Measurements from ENCODE around the gene APBA2. TPM values are rescaled to one million over a fixed set of nuclear protein-coding genes. Genes with fewer than 3 reads are reported as not detected.

Gene APBA2
- total RNA-seq, 1 experiment from 2014 or later = 18.4 TPM

DNA sequence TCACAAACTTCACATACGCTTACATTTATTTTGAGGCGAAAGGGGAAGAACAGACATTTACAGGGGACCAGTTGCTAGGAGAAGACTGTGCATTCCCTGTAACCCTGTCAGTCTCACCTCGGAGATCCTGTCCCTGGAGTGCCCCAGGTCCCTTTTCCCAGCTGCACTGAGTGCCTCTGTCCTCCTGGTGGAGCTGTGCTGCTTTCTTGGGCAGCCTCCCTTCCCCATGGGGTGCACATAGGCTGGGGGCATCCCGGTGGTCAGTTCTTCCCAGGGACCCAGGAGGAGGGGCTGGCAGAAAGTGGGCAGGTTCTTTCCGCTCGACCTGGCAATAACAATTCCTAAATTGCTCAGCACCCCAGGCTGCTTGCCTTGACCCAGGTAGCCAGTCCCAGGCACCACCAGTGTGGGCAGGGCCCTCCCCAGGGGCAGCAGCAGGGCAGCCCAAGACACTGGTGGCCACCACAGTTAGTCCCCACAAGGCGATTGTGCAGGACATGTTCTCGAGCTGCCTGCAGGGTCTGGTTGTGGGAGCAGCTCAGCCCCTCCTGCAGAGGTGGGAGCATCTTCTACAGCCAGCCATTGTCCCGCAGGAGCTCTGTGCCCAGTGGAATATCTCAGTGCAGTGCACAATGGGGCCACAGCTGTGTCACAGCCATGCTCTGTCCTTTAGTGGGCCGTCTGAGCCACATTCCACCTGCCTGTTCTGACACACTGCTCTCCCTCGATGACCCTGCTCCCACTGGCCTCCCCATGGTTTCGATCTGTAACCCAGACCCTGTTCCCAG lies 36.3 kb downstream of the APBA2 start:
- in situ Hi-C loops (cut with HindIII; ENCODE audit: low pct_unique_long_range_greater_than_20kb, low sequenced_read_pairs) = no loop called here
- no peak for DNase-seq (ENCODE audit: low read depth)

DNA sequence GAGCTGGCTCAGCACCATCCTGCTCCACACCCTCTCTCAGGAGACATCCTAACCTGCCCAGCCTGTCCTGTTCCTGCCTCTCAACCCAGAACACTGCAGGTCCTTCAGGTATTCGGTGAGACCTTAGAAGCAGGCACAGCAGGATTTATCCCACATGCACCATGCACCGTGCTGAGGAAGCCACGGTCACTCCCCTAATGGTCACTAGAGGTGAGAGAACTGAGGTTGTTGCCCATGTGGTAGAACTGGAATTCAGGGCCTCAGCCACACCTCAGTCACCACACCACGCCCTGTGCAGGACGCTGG lies 36.9 kb downstream of the APBA2 start:
- DNase-seq (ENCODE audit: low read depth) = no peak
- in situ Hi-C loops (cut with HindIII; ENCODE audit: low pct_unique_long_range_greater_than_20kb, low sequenced_read_pairs) = no loop called here

DNA sequence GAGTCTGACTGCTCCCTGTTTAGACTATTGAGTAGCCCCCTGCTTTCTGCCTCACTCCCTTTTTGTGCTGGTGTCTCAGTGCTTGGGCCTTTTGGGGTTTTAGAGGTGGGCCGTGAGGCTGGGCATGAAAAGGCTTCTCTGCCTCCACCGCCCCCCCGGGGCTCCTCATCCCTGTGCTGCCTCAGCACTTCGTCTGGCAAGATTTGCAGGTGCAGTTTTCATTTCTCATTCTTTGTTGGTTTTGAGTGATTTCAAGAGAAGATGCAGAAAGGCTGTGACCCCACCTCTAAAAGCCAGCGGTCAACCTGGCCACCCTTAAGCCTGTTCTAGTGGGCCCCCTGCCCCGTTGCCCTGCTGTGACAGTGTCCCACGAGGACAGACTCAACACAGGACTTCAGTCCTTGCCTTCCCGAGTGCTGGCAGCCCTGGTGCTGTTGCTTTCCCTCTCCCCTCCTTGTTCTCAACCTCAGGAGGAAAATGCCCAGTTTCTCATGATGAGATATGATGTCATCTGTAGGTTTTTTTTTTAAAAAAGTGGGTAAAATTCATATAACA lies 38.0 kb downstream of the APBA2 start:
- DNase-seq (ENCODE audit: low read depth) = no peak
- in situ Hi-C loops (cut with HindIII; ENCODE audit: low pct_unique_long_range_greater_than_20kb, low sequenced_read_pairs) = no loop called here

DNA sequence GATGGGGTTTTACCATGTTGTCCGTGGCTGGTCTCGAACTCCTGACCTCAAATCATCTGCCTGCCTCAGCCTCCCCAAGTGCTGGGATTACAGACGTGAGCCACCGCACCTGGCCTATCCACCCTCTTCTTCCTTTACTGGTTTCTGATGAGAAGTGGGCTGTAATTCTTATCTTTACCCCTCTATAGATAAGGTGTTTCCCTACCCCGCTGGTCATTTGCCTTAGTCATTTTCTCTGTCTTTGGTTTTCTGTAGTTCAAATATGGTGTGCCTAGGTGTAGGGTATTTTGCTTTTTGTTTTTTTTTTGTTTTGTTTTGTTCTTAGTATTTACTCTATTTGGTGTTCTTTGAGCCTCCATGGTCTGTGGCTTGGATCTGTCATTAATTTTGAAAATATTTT lies 41.3 kb downstream of the APBA2 start:
- in situ Hi-C loops (cut with HindIII; ENCODE audit: low pct_unique_long_range_greater_than_20kb, low sequenced_read_pairs) = no loop called here
- DNase-seq (ENCODE audit: low read depth) = no peak

DNA sequence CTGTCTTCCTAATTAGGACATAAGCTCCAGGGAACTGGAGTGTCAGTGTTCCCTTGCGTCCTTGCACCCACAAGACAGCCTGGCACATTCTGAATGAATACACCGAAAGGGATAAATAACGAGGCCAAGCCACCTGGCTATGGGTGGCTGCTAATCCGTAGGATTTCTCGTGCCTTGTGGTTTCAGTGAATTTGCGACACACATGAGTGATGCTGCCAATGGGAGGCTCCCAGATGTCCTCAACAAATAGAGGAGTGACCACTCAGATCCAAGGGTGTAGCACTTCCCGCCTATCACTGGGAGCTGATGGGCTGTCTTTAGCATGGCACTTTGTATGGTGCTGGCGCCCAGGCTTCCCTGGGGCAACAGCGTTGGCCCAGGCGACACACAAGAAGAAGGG lies 43.4 kb downstream of the APBA2 start:
- no peak for DNase-seq (ENCODE audit: low read depth)
- in situ Hi-C loops (cut with HindIII; ENCODE audit: low pct_unique_long_range_greater_than_20kb, low sequenced_read_pairs) = no loop called here

DNA sequence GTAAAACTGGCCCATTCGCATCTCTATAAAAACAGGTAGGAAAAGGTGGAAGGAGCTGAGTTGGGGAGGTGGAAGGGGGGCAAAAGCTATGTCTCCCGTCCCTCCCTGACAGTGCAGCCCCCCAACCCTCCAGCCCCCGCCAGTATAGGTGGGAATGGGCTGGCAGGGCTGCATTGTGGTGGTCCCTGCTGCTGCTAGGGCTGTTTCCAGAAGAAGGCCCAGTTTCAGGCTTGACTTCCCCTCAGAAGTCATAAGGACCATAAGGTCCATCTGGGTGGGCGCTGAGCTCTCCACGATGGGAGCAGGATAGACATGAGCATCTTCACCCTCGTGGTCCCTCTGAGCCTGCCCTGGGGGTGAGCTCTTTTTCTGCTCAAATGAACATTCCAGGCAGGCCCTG lies 44.2 kb downstream of the APBA2 start:
- in situ Hi-C loops (cut with HindIII; ENCODE audit: low pct_unique_long_range_greater_than_20kb, low sequenced_read_pairs) = no loop called here
- no peak for DNase-seq (ENCODE audit: low read depth)

DNA sequence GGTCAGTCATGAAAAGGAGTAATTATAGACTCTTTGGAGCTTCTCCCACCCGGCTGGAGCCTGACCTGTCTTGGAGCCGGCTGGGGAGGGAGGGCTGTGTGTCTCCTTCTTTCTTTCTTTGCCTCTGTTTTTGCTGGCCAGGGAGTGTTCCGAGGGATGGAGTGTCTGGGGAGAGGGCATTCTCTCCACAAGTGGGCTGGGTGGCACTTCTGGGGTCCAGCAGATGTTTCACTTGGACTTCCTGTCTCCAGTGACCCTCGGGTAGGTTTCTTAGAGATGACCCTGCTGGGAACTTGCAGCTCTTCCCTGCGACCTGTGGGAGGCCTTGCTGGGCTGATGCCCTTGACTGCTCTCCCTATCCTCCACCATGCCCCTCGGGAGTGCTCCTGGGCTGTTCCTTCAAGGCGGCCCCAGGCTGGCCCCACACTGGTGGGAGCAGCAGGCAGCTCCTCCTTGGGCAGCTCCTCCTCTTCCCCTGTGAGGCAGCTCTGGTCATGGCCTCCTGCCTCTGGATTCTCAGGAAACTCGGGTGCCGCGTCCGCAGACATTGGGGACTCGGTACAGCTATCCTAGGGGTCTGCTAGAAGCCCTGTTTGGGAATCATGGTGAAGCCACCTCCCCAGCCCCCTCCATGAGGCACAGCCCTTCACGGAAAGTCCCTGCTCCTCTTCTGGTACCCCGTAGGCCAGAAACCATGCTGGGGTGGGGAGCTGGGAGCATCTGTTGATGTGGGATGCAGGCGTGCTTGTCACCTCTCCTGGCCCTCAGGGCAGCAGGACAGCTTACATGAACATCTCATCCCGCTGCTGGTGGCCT lies 44.9 kb downstream of the APBA2 start:
- no peak for DNase-seq (ENCODE audit: low read depth)
- in situ Hi-C loops (cut with HindIII; ENCODE audit: low pct_unique_long_range_greater_than_20kb, low sequenced_read_pairs) = no loop called here

DNA sequence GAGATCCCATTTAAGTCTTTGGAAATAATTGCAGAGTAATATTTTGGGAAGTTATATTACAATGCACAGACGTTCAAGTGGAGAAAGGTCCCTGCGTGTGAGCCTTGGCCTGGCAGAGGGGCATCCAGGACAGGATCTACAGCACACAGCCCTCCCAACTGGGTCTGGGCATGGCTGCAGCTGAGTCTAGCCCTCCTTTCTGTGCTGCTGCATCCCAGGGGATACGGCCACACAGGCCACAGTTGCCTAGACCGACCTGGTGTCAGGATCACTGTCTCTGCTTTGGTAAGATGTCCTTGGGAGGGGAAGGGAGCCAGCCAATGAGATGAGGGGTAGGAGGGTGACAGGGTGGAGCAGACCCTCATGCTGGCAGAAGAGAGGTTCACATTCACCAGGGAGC lies 46.1 kb downstream of the APBA2 start:
- DNase-seq (ENCODE audit: low read depth) = no peak
- in situ Hi-C loops (cut with HindIII; ENCODE audit: low pct_unique_long_range_greater_than_20kb, low sequenced_read_pairs) = no loop called here

DNA sequence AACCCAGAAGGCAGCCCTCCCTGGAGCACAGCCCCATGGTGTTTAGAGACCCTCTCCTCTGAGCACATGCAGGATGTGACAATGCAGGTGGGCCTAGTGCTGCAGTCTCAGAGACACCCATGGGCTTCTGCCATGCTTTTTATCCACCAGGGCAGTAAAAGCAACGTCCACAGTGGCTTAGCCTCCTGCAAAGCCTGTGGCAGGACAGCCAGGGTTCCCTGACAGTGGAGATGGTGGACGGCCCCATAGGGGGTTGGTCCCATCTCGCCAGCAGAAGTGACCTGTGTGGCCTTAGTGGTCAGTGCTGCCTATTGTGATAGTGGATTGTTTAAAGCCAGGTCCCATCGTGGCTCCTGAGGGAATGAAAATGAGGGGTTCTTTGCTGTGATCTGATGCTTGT lies 46.6 kb downstream of the APBA2 start:
- DNase-seq (ENCODE audit: low read depth) = no peak
- in situ Hi-C loops (cut with HindIII; ENCODE audit: low pct_unique_long_range_greater_than_20kb, low sequenced_read_pairs) = no loop called here

DNA sequence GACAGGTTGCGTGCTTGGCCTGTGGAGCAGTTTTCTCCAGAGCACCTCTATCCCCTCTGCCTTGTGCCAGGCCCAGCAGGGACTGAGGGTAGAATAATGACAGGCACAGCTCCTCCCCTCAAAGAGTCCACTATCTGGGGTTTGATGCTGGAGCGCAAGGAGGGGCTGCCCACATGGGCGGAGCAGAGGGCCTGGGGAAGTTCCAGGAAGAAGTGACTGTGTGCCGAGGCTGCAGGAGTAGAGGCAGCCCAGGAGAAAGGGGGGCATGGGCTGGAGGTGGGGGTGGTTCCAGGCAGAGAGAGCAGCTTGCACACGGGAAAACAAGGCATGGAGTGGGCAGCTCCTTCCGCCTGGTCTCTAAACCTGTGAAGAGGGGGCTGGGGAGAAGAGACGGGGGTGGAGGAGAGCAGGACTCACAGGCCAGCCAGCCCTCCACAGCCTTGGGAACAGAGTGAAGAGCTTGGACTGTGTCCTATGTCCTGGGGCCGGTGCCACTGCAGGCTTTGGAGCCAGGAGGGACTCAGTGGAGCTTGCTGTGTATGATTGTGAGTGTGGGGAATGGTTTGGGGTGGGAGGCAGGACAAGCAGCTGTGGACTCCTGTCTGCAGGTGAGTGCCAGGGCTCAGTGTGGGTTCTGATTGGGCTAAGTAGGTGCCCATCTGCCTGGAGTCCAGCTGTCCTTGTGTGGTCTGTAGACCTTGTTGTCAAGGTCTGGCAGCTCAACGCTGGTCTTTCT lies 48.1 kb downstream of the APBA2 start:
- in situ Hi-C loops (cut with HindIII; ENCODE audit: low pct_unique_long_range_greater_than_20kb, low sequenced_read_pairs) = no loop called here
- DNase-seq (ENCODE audit: low read depth) = no peak

DNA sequence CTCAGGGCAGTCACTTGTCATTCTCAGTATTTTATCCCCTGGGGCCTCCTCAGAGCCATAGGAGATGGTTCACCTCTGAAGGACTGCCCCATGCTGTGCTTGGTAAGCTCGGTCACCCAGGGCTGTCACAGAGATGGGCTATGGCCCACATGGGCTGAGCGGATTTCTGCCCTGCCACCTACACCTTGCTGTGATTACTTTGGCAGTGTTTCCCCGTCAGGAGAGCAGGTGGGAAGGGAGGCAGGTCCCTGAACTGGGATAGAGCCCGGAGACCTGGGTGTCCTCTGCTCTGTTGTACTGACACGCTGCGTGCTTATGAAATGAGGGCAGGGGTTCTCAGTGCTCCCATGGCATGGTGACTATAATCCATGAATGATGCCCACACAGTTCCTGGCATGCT lies 48.9 kb downstream of the APBA2 start:
- in situ Hi-C loops (cut with HindIII; ENCODE audit: low pct_unique_long_range_greater_than_20kb, low sequenced_read_pairs) = no loop called here
- DNase-seq (ENCODE audit: low read depth) = no peak

DNA sequence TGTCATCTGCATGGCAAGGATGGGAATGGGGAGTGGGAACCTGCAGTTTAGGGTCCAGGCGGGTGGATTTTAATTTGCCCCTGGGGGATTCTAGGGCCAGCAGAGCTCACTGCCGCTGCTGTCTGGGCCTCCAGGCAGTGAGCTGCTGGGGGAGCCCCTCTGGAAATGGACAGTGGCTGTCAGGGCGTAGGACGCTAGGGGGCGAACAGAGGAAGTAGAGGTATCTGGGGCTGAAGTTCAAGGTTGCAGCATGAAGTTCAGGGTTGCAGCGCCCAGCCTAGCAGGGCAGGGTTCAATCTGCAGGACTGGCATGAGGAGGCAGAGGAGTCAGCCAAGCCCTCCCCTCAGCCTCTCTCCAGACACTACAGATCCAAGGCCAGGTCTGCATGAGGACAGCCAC lies 49.5 kb downstream of the APBA2 start:
- in situ Hi-C loops (cut with HindIII; ENCODE audit: low pct_unique_long_range_greater_than_20kb, low sequenced_read_pairs) = no loop called here
- DNase-seq (ENCODE audit: low read depth) = no peak

DNA sequence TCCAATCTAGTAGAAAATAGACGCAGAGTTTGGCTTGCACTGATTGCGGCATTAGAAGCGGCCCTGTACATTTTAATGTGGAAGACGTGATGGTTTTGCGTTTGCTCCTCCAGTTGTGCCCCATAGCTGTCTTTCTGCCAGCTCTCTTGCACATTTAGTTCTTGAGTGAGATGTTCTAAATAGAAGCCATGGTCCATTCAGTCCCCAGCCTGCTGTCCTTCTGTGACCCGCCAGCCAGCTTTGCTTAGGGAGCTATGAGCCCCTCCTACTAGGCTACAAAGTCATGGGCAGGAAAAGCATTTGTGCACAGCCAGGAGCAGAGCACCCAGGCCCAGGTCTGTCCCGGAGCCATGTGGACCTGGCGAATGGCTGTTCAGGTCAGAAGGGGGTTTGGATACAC lies 50.3 kb downstream of the APBA2 start:
- in situ Hi-C loops (cut with HindIII; ENCODE audit: low pct_unique_long_range_greater_than_20kb, low sequenced_read_pairs) = no loop called here
- no peak for DNase-seq (ENCODE audit: low read depth)

DNA sequence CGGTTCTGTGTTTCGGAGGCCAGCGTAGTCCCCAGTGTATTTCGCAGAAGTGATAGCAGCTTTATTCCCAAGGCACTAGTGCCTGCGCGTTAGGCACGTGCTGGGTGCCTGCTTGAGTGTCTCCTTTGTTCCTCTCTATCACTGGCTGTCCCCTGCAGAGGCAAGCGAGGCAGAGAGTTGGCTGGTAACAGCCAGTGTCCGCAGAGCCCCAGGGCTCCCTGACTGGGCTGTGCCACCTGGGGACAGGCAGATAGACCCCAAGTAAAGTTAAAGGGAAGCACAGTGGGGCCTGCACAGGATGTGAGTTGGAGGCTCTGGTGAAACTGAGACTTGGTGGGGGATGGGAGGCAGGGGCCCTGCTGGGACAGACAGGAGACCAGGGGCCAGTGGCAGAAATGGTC lies 50.7 kb downstream of the APBA2 start:
- no peak for DNase-seq (ENCODE audit: low read depth)
- in situ Hi-C loops (cut with HindIII; ENCODE audit: low pct_unique_long_range_greater_than_20kb, low sequenced_read_pairs) = no loop called here

DNA sequence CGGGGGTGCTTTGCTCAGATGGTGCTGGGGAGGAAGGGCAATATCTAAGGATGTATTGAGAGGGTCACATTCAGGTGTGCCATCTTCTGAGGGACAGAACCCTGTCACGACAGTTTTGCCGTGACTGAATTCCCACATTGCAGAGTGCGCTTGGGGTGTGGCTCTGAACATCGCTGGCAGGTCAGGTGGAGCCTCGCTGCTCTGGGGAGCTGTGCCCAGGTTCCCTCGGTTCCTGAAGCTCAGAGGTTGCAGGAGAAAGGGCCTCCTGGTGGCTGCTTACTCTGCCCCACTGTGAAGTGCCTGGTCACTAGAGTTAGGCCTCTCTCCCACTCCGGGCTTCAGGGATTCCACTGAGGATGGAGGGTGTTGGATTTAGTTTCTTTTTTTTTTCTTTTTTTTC lies 51.5 kb downstream of the APBA2 start:
- no peak for DNase-seq (ENCODE audit: low read depth)
- in situ Hi-C loops (cut with HindIII; ENCODE audit: low pct_unique_long_range_greater_than_20kb, low sequenced_read_pairs) = no loop called here

DNA sequence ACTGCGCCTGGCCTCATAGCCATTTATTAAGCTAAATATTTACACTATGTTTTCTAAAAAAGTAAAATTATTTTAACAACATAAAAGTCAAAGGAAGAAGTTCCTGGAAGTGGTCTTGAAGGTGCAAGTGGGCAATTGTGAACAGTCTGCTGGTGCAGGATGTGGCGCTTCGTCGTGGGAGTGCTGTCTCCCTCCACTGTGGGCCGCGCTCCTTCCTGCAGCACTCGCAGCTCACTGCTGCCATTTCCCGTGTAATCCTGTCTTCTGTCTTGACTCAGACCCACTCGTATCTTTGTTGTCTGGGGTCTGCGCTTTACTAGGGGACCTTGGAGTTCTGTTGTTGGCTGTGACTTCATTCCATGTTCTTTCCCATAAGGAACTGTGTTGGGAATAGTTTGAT lies 56.3 kb downstream of the APBA2 start:
- no peak for DNase-seq (ENCODE audit: low read depth)
- in situ Hi-C loops (cut with HindIII; ENCODE audit: low pct_unique_long_range_greater_than_20kb, low sequenced_read_pairs) = no loop called here

DNA sequence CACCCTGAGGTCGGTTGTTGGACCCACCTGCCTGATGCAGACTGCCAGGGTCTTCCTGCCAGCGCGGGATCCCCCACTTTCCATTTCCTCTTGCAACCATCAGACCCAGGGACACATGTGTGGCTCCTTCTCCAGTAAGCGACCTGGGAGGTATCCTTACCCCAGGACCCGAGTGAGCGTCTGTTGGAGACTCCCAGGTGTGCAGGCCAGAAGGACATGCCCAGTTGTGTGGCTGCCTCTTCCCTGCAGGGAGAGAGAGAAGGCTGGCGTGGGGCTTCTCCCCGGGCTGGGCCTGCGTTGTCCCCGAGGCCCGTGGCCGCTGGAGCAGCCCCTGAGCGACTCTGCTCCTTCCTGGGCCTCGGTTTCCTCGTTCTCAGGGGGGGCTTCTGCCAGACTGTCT lies 56.8 kb downstream of the APBA2 start:
- in situ Hi-C loops (cut with HindIII; ENCODE audit: low pct_unique_long_range_greater_than_20kb, low sequenced_read_pairs) = no loop called here
- DNase-seq (ENCODE audit: low read depth) = no peak

DNA sequence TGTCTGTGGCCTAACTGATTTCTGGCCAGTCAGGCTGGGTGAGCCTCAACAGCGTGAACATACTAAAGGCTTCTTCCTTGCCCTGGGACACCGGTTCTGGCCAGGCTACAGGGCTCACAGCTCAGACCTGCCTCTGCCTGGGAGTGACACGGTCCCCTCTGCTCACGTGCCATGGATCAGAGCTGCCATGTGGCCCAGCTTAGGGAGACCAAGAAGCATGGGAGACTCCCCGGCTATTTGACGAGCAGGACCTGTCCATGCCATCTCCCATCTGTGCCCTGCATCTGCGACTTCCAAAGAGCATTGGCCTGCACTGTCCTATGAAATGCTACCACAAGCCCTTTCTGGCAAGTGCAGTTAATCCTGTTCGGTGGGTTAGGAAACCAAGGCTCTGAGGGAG lies 57.4 kb downstream of the APBA2 start:
- in situ Hi-C loops (cut with HindIII; ENCODE audit: low pct_unique_long_range_greater_than_20kb, low sequenced_read_pairs) = no loop called here
- no peak for DNase-seq (ENCODE audit: low read depth)

DNA sequence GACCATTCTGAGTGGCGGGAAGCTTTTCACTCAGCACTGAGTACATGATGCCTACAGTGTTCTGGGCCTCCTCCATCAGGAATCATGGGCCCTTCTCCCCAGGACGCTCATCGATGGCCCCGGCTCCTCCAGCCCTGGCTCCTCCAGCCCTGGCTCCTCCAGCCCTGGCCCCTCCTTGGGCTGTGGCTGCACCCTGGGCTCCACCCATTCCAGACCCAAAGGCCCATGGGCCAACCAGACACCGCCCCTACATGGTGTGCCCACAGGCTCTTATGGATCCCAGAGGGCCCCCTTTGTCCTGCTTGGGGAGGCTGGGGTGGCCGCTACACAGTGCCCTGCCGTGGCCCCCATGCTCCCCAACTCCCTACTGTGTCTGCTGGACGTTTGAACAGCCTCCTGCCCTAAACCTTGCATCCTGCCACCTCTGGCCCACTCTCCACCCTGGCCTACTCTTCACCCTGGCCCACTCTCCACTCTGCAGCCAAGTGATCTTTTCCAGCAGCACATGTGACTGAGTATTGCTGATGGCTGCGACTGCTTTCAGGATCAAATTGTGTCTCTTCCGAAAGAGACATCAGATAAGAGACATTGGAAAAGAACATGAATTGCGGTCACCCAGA lies 57.9 kb downstream of the APBA2 start:
- in situ Hi-C loops (cut with HindIII; ENCODE audit: low pct_unique_long_range_greater_than_20kb, low sequenced_read_pairs) = no loop called here
- no peak for DNase-seq (ENCODE audit: low read depth)

Data from Caki2 (cell line).